HG02970 (cell line): Measurements from ENCODE around the gene SPATA9.

Source experiments
- ATAC-seq: cut with Tn5 transposase; IDR thresholded peaks from one replicate; pipeline ENCODE4 v1.9.1; 2021; ENCODE audit warnings: mild to moderate bottlenecking, moderate library complexity, moderate number of reproducible peaks; ENCODE audit not compliant: unreplicated experiment, low FRiP score

The SPATA9 gene

GRCh38 chr5:95682891-95683290 is at the start of gene SPATA9:
SPATA9 (minus strand) TSS chr5:95682991; CDS start chr5:95682854, 137 bp downstream.
- no peak for ATAC-seq

DNA sequence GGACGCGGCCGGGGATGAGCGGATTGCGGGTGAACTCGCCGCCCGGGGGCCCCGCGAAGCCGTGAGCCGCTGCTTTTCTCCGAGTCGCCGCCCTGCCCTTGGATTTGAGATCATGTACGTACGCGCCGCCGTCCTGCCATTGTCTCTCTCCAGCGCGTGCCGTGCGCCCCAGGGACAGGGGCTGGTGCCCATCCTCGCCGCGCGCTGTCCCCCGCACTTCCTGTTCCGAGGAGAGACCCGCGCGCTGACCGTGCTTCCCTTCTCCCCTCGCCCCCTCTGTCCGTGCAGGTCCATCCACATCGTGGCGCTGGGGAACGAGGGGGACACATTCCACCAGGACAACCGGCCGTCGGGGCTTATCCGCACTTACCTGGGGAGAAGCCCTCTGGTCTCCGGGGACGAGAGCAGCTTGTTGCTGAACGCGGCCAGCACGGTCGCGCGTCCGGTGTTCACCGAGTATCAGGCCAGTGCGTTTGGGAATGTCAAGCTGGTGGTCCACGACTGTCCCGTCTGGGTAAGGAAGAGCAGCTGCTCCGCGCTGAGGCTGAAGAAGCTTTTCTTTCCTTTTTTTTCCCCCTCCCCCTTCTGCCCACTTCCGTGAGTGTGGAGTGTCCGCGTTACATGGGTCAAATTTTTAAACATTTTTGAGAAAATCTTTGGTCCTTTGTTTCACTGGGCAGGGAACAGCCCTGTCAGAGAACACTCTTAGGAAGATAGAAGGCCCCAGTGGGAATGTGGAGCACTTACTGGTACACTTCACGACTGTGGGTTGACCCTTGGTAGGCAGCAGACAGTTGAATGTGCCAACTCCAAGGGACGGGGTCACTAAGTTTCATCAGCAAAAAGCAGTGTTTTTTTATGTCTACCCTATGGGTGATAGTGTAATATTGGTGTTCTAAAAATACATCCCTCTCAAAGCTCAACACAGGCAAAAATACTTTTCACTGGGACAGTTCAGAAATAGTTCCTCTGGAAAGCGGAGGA is 49.1 kb upstream of the SPATA9 start:
- peak; percentile 12 for ATAC-seq

DNA sequence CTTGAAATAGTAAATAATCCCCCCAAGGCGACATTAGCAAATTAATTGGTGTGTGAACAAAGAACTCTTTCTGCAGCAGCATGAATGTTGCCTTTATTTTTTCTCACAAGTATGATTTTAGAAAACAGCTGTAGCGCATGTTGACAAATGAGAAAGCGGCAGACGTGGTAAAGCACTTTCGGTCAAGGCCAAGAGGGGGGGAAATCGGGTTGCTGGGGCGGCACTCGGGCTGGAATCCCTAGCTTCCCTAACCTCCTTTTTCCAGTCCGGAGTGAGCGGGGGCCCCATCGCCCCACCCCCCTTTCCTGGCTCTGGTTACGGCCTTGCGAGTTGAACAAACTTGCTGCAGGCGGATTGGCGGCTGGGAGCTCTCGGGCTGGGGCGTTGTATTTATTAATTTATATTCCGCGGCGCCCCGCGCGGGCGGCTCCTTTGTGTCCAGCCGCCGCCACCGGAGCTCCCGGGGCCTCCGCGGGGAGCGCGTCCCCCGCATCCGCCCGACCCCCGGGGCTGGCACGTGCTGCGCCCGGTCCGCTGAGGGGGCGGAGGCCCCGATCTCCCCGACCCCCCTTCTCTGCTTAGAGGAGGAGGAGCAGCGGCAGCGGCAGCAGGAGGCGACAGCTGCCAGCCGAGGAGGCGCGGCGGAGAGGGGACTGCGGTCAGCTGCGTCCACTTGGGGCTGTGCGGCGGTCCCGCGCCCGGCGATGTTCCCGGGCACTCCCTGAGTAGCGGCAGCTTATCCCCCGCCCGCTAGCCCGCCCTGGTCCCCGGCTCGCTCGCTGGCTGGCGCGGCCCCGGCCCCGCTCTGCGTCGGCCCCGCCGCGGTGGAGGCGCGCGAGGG is 48.2 kb upstream of the SPATA9 start, which contains the start of gene RHOBTB3:
Gene RHOBTB3, plus strand, starts transcription at position 607 of the 841 bp plus-strand sequence. CDS start 347 bp downstream, outside the sequence.
- peak; percentile 41 for ATAC-seq

GRCh38 chr5:95730011-95730700 is 47.4 kb upstream of the SPATA9 start:
- no peak for ATAC-seq

GRCh38 chr5:95729115-95730010 is 46.6 kb upstream of the SPATA9 start:
- no peak for ATAC-seq

GRCh38 chr5:95728494-95729114 is 45.8 kb upstream of the SPATA9 start:
- no peak for ATAC-seq

DNA sequence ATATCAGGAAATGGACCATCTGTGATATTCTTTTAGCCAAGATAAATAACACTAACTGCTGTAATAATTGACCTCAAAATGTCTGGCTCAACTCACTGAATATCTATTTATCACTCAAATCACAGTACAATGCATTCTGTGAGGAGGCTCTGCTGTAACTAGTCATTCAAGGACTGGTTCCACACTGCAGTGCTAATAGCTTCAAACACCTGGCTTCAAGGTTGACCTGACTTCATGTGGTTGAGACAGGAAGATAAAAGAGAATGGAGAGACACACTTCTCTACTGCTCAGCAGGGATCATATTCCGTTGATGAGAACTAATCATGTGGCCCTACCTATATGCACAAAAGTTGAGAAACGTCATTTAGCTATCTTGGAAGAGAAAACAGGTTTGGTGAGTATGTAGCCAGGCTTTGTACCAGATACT is 45.0 kb upstream of the SPATA9 start:
- no peak for ATAC-seq

GRCh38 chr5:95726811-95727763 is 44.3 kb upstream of the SPATA9 start:
- no peak for ATAC-seq

- no peak for ATAC-seq
These were observed 43.4 kb upstream of the SPATA9 start for GRCh38 chr5:95725937-95726810.

DNA sequence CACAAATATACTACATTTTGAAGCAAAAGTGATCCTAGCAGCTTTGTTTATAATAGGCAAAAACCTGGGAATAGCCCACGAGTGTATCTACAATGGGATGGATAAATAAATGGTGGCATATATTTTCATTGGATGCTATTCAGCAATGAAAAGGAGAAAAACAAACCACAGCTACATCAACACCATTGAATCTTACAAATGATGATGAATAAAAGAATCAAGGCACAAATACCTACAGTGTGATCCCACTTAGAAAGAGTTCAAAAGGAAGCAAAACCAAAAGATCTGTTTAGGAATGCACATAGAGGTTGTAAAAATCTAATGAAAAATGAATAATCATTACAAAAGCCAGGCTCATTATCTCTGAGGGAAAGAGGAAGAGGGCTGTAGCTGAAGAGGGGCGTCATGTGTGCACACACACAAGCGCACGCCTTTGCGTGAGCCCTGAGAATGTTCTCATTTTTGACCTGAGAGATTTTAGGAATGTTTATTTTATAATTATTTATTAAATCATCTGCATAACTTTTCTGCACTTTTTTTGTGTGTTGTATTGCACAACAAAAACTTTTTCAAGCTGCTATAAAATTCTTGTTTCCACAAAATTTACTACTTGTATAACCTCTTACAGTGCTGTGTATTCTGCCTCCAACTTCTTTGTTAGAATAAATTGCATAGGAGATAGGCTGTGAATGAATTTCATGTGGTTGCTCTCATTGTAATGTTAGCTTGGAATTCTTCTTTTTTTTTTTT is 42.5 kb upstream of the SPATA9 start:
- no peak for ATAC-seq

DNA sequence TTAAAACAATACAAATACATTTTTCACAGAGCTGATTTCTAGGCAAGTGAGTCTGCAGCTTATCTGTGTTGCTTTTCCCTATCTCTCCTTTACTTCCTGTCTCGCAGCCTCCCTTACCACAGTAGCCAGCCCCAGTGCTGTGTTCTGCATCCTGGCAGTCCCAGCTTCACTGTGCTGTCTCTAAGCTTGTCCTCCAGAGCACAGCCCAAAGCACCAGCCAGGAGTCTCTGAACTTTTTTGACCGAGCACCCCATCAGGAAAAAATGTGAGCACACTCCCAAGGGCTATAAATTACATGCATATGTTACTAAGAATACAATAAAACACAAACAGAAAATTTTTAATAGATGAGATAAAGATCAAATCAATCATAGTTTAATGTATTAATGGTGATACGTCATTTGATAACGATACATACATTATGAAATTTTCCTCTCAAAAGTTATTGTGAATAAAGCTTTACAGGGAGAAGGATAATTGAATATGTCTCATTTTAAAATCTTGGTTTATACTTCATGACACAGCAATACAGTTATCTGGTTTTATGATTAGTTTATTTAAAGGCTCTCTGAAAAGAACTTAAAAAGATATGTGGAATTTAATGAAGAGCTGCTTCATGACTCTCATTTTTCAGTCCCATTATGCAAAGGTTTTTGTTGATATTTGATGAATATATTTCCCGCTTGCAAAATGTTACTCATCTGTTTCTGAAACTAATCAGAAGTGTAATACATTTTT is 41.0 kb upstream of the SPATA9 start:
- ATAC-seq = no peak

DNA sequence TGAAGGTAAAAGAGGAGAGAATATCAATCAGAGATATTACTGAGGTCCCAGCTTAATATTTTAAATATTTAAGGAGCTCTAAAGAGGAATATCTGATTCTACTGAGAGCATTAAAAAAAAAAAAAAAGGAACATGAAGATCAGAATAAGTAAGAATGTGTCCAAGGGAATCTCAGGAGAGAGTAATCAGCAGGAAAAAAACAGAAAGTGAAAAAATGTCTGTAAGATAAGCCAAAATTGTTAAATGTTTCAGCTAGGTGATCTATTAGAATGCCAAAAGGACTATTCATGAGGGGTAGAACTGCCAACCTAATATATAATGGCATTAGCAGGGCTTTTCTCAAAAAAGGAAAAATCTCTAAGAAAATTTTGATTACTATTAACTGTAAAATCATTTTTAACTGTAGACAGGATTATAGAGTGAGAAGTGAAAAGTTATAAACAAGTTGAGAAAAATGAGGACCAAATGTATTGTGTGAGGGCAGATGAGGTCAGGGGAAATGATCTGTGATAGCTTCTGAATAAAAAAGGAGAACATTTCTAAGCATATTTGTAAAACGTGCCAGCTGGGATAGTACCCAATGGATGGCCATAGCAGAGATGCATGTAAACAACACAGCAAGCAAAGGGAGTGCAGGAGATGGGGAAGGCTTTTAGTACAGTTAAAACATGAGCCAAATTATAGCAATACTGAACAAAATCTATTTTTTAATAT is 38.9 kb upstream of the SPATA9 start:
- no peak for ATAC-seq

DNA sequence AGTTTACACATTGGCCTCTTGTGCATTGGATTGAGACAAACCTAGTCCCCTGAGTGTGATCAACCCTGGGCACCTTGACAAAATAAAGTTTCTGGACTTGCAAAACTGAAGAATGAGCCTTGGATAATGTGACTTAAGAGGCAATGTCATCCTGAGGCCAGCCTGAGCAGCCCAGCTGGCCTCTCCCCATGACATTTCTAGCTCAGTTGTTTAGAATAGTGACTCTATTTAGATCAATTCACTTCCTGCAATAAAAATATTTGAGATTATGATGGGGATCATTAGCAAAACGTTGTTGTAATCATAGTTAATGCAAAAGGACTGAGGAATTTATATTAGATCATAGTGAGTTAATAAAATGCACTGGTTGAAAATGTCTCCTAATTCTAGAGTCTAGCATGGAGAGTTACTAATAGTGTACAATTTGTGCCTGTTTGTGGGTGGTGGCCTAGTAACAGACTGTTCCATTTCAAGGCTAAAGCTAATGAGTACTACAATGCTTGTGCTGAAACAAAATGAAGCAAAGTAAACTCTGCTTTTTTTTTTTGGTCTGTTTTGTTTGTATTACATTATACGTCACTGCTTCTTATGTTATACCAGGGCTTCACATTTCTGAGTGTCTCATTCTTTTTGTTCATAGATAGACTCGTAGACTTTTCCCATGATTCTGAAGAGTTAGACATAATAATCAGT is 37.4 kb upstream of the SPATA9 start:
- no peak for ATAC-seq

DNA sequence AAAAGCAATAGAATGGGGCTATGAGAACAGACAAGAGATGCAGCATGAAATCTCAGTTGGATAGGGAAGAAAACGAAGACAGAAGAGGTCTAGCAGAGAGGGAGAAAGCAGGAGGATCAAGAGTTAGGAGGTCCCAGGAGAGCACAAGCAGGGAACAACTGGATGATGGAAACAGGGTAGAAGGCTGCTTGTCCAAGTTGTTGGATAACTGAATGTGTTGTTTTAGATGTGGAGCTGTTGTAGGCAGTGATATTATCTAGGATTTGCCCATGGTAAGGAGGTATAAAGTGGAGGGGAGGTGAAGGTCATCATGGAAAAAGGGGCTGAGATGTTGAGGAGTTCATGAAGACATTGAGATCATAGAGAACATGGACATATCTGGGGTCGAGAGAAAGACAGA is 35.9 kb upstream of the SPATA9 start:
- no peak for ATAC-seq
